Measurements from ENCODE around the gene INPP5A. TPM values are rescaled to one million over a fixed set of nuclear protein-coding genes. Genes with fewer than 3 reads are reported as not detected.

The INPP5A gene
- total RNA-seq, 4 donors from 2014 or later = 16.9 to 58.2 (median 29.5) TPM

- intact Hi-C loops (cut with DNase I) = no loop called here
- H3K27ac ChIP-seq = no peak overlapping the region
- WGBS, 2 donors = 87 to 100% methylated on average over 2 to 9 of the region's 36 CpGs
- H3K4me3 ChIP-seq = no peak overlapping the region
- peaks cover 0 to 11% (median 0%) of the 10 kb centered on the region in 3 donors for H3K4me1 ChIP-seq
- H3K27me3 ChIP-seq = no peaks in the 10 kb centered on the region
- no peaks in the 10 kb centered on the region for H3K9me3 ChIP-seq
- peaks cover 0 to 39% (median 4%) of the 10 kb centered on the region in 3 donors for H3K36me3 ChIP-seq
- no peak for DNase-seq
- TF ChIP-seq CTCF (IDR thresholded peaks at IDR 0.05) (no peak), POLR2A (IDR thresholded peaks at IDR 0.05) (no peak)
These were observed 211.2 kb downstream of the INPP5A start for GRCh38 chr10:132748545-132749370.

- no peaks in the 10 kb centered on the region for H3K9me3 ChIP-seq
- H3K27ac ChIP-seq = no peak overlapping the region
- peaks cover 4 to 45% (median 4%) of the 10 kb centered on the region in 3 donors for H3K36me3 ChIP-seq
- TF ChIP-seq POLR2A (IDR thresholded peaks at IDR 0.05) (no peak), CTCF (IDR thresholded peaks at IDR 0.05) (no peak)
- H3K4me1 ChIP-seq = peaks cover 0 to 8% (median 0%) of the 10 kb centered on the region in 3 donors
- H3K27me3 ChIP-seq = no peaks in the 10 kb centered on the region
- WGBS, 2 donors = 80 to 93% methylated on average over 1 to 8 of the region's 22 CpGs
- intact Hi-C loops (cut with DNase I) = no loop called here
- no peak overlapping the region for H3K4me3 ChIP-seq
- DNase-seq = no peak
These were observed 211.8 kb downstream of the INPP5A start for GRCh38 chr10:132749371-132749795.

GRCh38 chr10:132750936-132751335 is 213.3 kb downstream of the INPP5A start:
- Histone ChIP-seq H3K4me1 (peaks cover 0 to 8% (median 0%) of the 10 kb centered on the region in 3 donors), H3K27ac (no peak overlapping the region), H3K4me3 (no peak overlapping the region), H3K27me3 (no peaks in the 10 kb centered on the region), H3K36me3 (peaks cover 4 to 60% (median 6%) of the 10 kb centered on the region in 3 donors), H3K9me3 (no peaks in the 10 kb centered on the region)
- DNase-seq = no peak
- TF ChIP-seq CTCF (IDR thresholded peaks at IDR 0.05) (no peak), POLR2A (IDR thresholded peaks at IDR 0.05) (no peak)
- WGBS, 2 donors = 90 to 97% methylated on average over 5 to 12 of the region's 14 CpGs
- intact Hi-C loops (cut with DNase I) = no loop called here

- H3K27me3 ChIP-seq = no peaks in the 10 kb centered on the region
- H3K9me3 ChIP-seq = no peaks in the 10 kb centered on the region
- peaks cover 0 to under 1% (median 0%) of the 10 kb centered on the region in 3 donors for H3K4me1 ChIP-seq
- TF ChIP-seq POLR2A (IDR thresholded peaks at IDR 0.05) (no peak), CTCF (IDR thresholded peaks at IDR 0.05) (no peak)
- H3K36me3 ChIP-seq = peaks cover 4 to 75% (median 6%) of the 10 kb centered on the region in 3 donors
- DNase-seq = no peak
- no peak overlapping the region for H3K27ac ChIP-seq
- 88 to 89% methylated on average over 11 of the region's 20 CpGs for WGBS, 2 donors
- intact Hi-C loops (cut with DNase I) = no loop called here
- no peak overlapping the region for H3K4me3 ChIP-seq
These were observed 214.8 kb downstream of the INPP5A start for GRCh38 chr10:132752378-132752777.

GRCh38 chr10:132752961-132753360 is 215.4 kb downstream of the INPP5A start:
- H3K4me1 ChIP-seq = no peaks in the 10 kb centered on the region
- no peak for DNase-seq
- H3K4me3 ChIP-seq = no peak overlapping the region
- H3K27me3 ChIP-seq = no peaks in the 10 kb centered on the region
- no peak overlapping the region for H3K27ac ChIP-seq
- no peaks in the 10 kb centered on the region for H3K9me3 ChIP-seq
- TF ChIP-seq CTCF (IDR thresholded peaks at IDR 0.05) = no peak
- TF ChIP-seq POLR2A (IDR thresholded peaks at IDR 0.05) = no peak
- intact Hi-C loops (cut with DNase I) = no loop called here
- WGBS, 2 donors = 97% methylated on average over 7 to 21 of the region's 28 CpGs
- H3K36me3 ChIP-seq = peaks cover 4 to 81% (median 6%) of the 10 kb centered on the region in 3 donors
